Measurements from ENCODE around the gene UMPS. TPM values are rescaled to one million over a fixed set of nuclear protein-coding genes. Genes with fewer than 3 reads are reported as not detected.

The UMPS gene
- total and polyA plus RNA-seq, 9 of the 15 experiments (the other 6 are each of a cell fraction or from before 2014, with no cell fraction given), result 28.9 to 91.0 (median 45.9) TPM

GRCh38 chr3:124772081-124772831, 42.0 kb downstream of the UMPS start (continued):
- TF ChIP-seq, protein P1, sequence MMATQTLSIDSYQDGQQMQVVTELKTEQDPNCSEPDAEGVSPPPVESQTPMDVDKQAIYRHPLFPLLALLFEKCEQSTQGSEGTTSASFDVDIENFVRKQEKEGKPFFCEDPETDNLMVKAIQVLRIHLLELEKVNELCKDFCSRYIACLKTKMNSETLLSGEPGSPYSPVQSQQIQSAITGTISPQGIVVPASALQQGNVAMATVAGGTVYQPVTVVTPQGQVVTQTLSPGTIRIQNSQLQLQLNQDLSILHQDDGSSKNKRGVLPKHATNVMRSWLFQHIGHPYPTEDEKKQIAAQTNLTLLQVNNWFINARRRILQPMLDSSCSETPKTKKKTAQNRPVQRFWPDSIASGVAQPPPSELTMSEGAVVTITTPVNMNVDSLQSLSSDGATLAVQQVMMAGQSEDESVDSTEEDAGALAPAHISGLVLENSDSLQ (IDR thresholded peaks at IDR 0.05), result peak; percentile 74
- TF ChIP-seq GABPA (tag; conservative IDR thresholded peaks at IDR 0.05; ENCODE audit: low read depth), result no peak
- TF ChIP-seq LEF1 (IDR thresholded peaks at IDR 0.05), result 0 out of 2 replicates have a peak, but pooled peaks have one; percentile 56
- no peak for TF ChIP-seq ATF1 (CRISPR knock-in tag; IDR thresholded peaks at IDR 0.05)
- peak; percentile 55; the same call in 1 of the 2 replicates for TF ChIP-seq ATF1 (tag; IDR thresholded peaks at IDR 0.05)
- no peak for TF ChIP-seq WHSC1 (IDR thresholded peaks at IDR 0.05; ENCODE audit: low read length)
- TF ChIP-seq HDAC1 (IDR thresholded peaks at IDR 0.05), result peak in 1 of 2 experiments; percentile 99; a peak in 2 of 4 replicates
- TF ChIP-seq HMGXB4 (CRISPR knock-in tag; IDR thresholded peaks at IDR 0.05), result no peak
- no peak for TF ChIP-seq POLR3G (IDR thresholded peaks at IDR 0.05; ENCODE audit: extremely low read depth, insufficient read length, insufficient replicate concordance)
- peak; percentile 44; the same call in 1 of the 2 replicates for TF ChIP-seq NFE2L1 (tag; IDR thresholded peaks at IDR 0.05; ENCODE audit: borderline replicate concordance, low read depth)
- TF ChIP-seq NRF1 (conservative IDR thresholded peaks at IDR 0.05 in 1 of 2, IDR thresholded peaks at IDR 0.05 in 1 of 2), result peak; percentile 58 to 64
- peak; percentile 95 for TF ChIP-seq CBFA2T2 (conservative IDR thresholded peaks at IDR 0.05)
- TF ChIP-seq COPS2 (conservative IDR thresholded peaks at IDR 0.05), result no peak
- TF ChIP-seq MEIS2 (IDR thresholded peaks at IDR 0.05; ENCODE audit: partially characterized antibody), result peak; percentile 94
- no peak for TF ChIP-seq SAP30 (IDR thresholded peaks at IDR 0.05; ENCODE audit: borderline replicate concordance, insufficient read depth, low read depth, low read length, poor library complexity, severe bottlenecking)
- no peak for TF ChIP-seq RBM34 (IDR thresholded peaks at IDR 0.05; ENCODE audit: borderline replicate concordance, insufficient read depth, low read length)
- no peak for TF ChIP-seq RAD21 (CRISPR knock-in tag; conservative IDR thresholded peaks at IDR 0.05 in 1 of 2, IDR thresholded peaks at IDR 0.05 in 1 of 2)
- TF ChIP-seq HDGF (IDR thresholded peaks at IDR 0.05), result no peak
- no peak for TF ChIP-seq ETS1 (conservative IDR thresholded peaks at IDR 0.05; ENCODE audit: control insufficient read depth, low read depth, low read length)
- no peak for TF ChIP-seq BCLAF1 (IDR thresholded peaks at IDR 0.05; ENCODE audit: borderline replicate concordance in 1 of 2, control insufficient read depth in 1 of 2, low read depth in 2 of 2, low read length in 1 of 2)
